Keratinocyte (primary cell): ENCODE results near the gene CACNA1B. TPM values are rescaled to one million over a fixed set of nuclear protein-coding genes. Genes with fewer than 3 reads are reported as not detected.

ENCODE experiments used
- DNase-seq: peaks from one replicate; pipeline ENCODE4 v3.0.0-alpha.2; 2011; ENCODE audit warnings: low read depth, missing footprints, low spot score
- FAIRE-seq: peaks from 2 replicates; lab custom pipeline; 2011; peaks lifted over from hg19 to GRCh38; lab: Jason Lieb, UNC
- H2AFZ ChIP-seq: 2 replicates; pipeline ENCODE4 v1.6.0; 2012; ENCODE audit warnings: low read length, control low read depth, inconsistent platforms; ENCODE audit not compliant: control insufficient read depth
- H3K27ac ChIP-seq: 2 replicates; pipeline ENCODE4 v1.5.1; 2011; ENCODE audit warnings: low read length; ENCODE audit not compliant: control insufficient read depth, insufficient read depth
- H3K27me3 ChIP-seq: 3 replicates; pipeline ENCODE4 v1.6.0; 2011; ENCODE audit warnings: low read length; ENCODE audit not compliant: control insufficient read depth, insufficient read depth; ENCODE audit errors: extremely low read depth
- H3K36me3 ChIP-seq, 2 experiments: 2 replicates in 1 of 2; 3 replicates in 1 of 2; pipeline ENCODE4 v1.5.1; 2011; ENCODE audit warnings: low read length in 2 of 2, mild to moderate bottlenecking in 1 of 2; ENCODE audit not compliant: control insufficient read depth in 2 of 2, insufficient read depth in 2 of 2; ENCODE audit errors: extremely low read depth in 1 of 2
- H3K4me1 ChIP-seq: 3 replicates; pipeline ENCODE4 v1.5.1; 2011; ENCODE audit warnings: low read length; ENCODE audit not compliant: control insufficient read depth, insufficient read depth; ENCODE audit errors: extremely low read depth
- H3K4me2 ChIP-seq: 3 replicates; pipeline ENCODE4 v1.6.0; 2011; ENCODE audit warnings: low read depth, low read length; ENCODE audit not compliant: control insufficient read depth, insufficient read depth; ENCODE audit errors: extremely low read depth
- H3K4me3 ChIP-seq, 3 experiments: fragments of 200-600 bp in 1 of 3; sonication (generic) in 1 of 3; 2 replicates in 2 of 3; 3 replicates in 1 of 3; pipeline ENCODE4 v1.5.1; 2011 to 2016; ENCODE audit warnings: low read length in 3 of 3, mild to moderate bottlenecking in 3 of 3, control low read depth in 2 of 3, inconsistent platforms in 1 of 3, low read depth in 1 of 3, mixed read lengths in 1 of 3, mixed run types in 1 of 3, moderate library complexity in 1 of 3; ENCODE audit not compliant: control insufficient read depth in 2 of 3, insufficient read depth in 2 of 3; ENCODE audit errors: extremely low read depth in 1 of 3
- H3K79me2 ChIP-seq: 2 replicates; pipeline ENCODE4 v1.6.0; 2012; ENCODE audit warnings: low read length; ENCODE audit not compliant: control insufficient read depth, insufficient read depth
- H3K9ac ChIP-seq: 3 replicates; pipeline ENCODE4 v1.6.0; 2011; ENCODE audit warnings: low read length; ENCODE audit not compliant: control insufficient read depth, insufficient read depth; ENCODE audit errors: extremely low read depth
- H3K9me1 ChIP-seq: 3 replicates; pipeline ENCODE4 v1.6.0; 2011; ENCODE audit warnings: low read length; ENCODE audit not compliant: control insufficient read depth, insufficient read depth; ENCODE audit errors: extremely low read depth
- H3K9me3 ChIP-seq: 2 replicates; pipeline ENCODE4 v1.5.1; 2012; ENCODE audit warnings: low read depth, low read length; ENCODE audit not compliant: control insufficient read depth
- H4K20me1 ChIP-seq: 3 replicates; pipeline ENCODE4 v1.6.0; 2011; ENCODE audit warnings: low read length; ENCODE audit not compliant: control insufficient read depth, insufficient read depth; ENCODE audit errors: extremely low read depth
- CTCF ChIP-seq, 3 experiments: IDR thresholded peaks in 1 of 3; conservative IDR thresholded peaks in 1 of 3; optimal IDR thresholded peaks in 1 of 3; 2 replicates in 2 of 3; 3 replicates in 1 of 3; pipeline versions ENCODE3 to v1.5.1; 2011; ENCODE audit warnings: low read length in 3 of 3, mild to moderate bottlenecking in 3 of 3, moderate library complexity in 2 of 3, control low read depth in 1 of 3, inconsistent platforms in 1 of 3; ENCODE audit not compliant: insufficient read depth in 2 of 3; ENCODE audit errors: extremely low read depth in 1 of 3
- EZH2 ChIP-seq: IDR thresholded peaks from one replicate; pipeline ENCODE4 v1.6.1; 2012; ENCODE audit warnings: inconsistent platforms, mild to moderate bottlenecking, low read length, moderate library complexity
- dilution Hi-C: fragments of 300-500 bp; cut with MboI; formaldehyde crosslinking; loops from one replicate; pipeline ENCODE4 v1.7.0; 2020; ENCODE audit warnings: low sequenced_read_pairs; ENCODE audit not compliant: extremely low pct_ligation_motif_present
- polyA plus RNA-seq, 5 experiments: library from polyadenylated mRNA; depleted of rRNA in 3 of 5; stranded (reverse) in 3 of 5; stranded (forward) in 1 of 5; unstranded in 1 of 5; fragments of >200 nt; gene quantifications; 1 replicate in 1 of 5; 2 replicates in 3 of 5; 3 replicates in 1 of 5; pipeline versions ENCODE4 v1.2.1 to v1.2.3, GENCODE V29; 2011 to 2012; ENCODE audit warnings: missing spikeins in 2 of 5, low read depth in 1 of 5, low replicate concordance in 1 of 5

The CACNA1B gene
- polyA plus RNA-seq, 1 donor (not counting 4 experiments of a cell fraction or from before 2014, with no cell fraction given): 0.01 TPM

- Histone ChIP-seq H2AFZ (no peak overlapping the region), H3K9ac (no peak overlapping the region), H3K9me1 (no peaks in the 10 kb centered on the region), H3K79me2 (no peaks in the 10 kb centered on the region), H3K4me2 (no peak overlapping the region), H3K9me3 (no peaks in the 10 kb centered on the region), H4K20me1 (no peaks in the 10 kb centered on the region), H3K27ac (no peak overlapping the region), H3K4me1 (no peaks in the 10 kb centered on the region), H3K36me3 (no peaks in the 10 kb centered on the region), H3K27me3 (no peaks in the 10 kb centered on the region), H3K4me3 (no peak overlapping the region)
- no peak for TF ChIP-seq CTCF (optimal IDR thresholded peaks at IDR 0.05 in 1 of 3, IDR thresholded peaks at IDR 0.05 in 1 of 3, conservative IDR thresholded peaks at IDR 0.05 in 1 of 3; ENCODE audit: extremely low read depth in 1 of 3, insufficient read depth in 2 of 3, low read length in 3 of 3)
- FAIRE-seq: no peak
- dilution Hi-C loops: no loop called here
- no peak for DNase-seq
These were observed 129.1 kb downstream of the CACNA1B start for GRCh38 chr9:138006576-138007233.

GRCh38 chr9:138007566-138007917 lies 130.0 kb downstream of the CACNA1B start:
- Histone ChIP-seq H3K9me1 (no peaks in the 10 kb centered on the region), H3K4me3 (no peak overlapping the region), H3K27me3 (no peaks in the 10 kb centered on the region), H3K9ac (no peak overlapping the region), H3K79me2 (no peaks in the 10 kb centered on the region), H3K4me1 (no peaks in the 10 kb centered on the region), H3K27ac (no peak overlapping the region), H3K4me2 (no peak overlapping the region), H3K36me3 (no peaks in the 10 kb centered on the region), H3K9me3 (no peaks in the 10 kb centered on the region), H4K20me1 (no peaks in the 10 kb centered on the region), H2AFZ (no peak overlapping the region)
- TF ChIP-seq CTCF (optimal IDR thresholded peaks at IDR 0.05 in 1 of 3, IDR thresholded peaks at IDR 0.05 in 1 of 3, conservative IDR thresholded peaks at IDR 0.05 in 1 of 3; ENCODE audit: extremely low read depth in 1 of 3, insufficient read depth in 2 of 3, low read length in 3 of 3) (no peak), EZH2 (no peak)
- DNase-seq: no peak
- dilution Hi-C loops: no loop called here
- no peak for FAIRE-seq
